Mucosa of descending colon (tissue), 3 donors: ENCODE data around the gene WNT3. TPM values are rescaled to one million over a fixed set of nuclear protein-coding genes. Genes with fewer than 3 reads are reported as not detected.

Experiments used
- ATAC-seq: fragments of 200-7000 bp; cut with Tn5 transposase; one replicate; pipeline ENCODE4 v1.9.1; 2020; ENCODE audit warnings: mild to moderate bottlenecking, moderate library complexity
- DNase-seq, 3 donors: peaks; one replicate each; pipeline ENCODE4 v3.0.0-alpha.2; 2020
- H3K36me3 ChIP-seq: fragments of 200-600 bp; one replicate; pipeline ENCODE4 v1.8.0; 2021; ENCODE audit warnings: low read depth, mild to moderate bottlenecking
- H3K4me1 ChIP-seq: fragments of 200-600 bp; one replicate; pipeline ENCODE4 v1.8.0; 2021; ENCODE audit warnings: low read depth, mild to moderate bottlenecking
- H3K4me3 ChIP-seq: fragments of 200-600 bp; one replicate; pipeline ENCODE4 v1.8.0; 2021; ENCODE audit warnings: mild to moderate bottlenecking
- H3K9me3 ChIP-seq: fragments of 200-600 bp; one replicate; pipeline ENCODE4 v1.8.0; 2021; ENCODE audit warnings: mild to moderate bottlenecking
- intact Hi-C, 2 donors: fragments of 100-400 bp; cut with DNase I in 1 of 2; cut with micrococcal nuclease in 1 of 2; formaldehyde crosslinking; loops; one replicate each; pipeline versions ENCODE4 v1.11.0 to v1.11.1; 2022; cut with DNase I, micrococcal nuclease
- total RNA-seq, 3 donors: library from RNA; stranded (reverse); fragmentation: NEBNext Ultra II Directional in 2 of 3; extraction: Animal tissue kit (Norgen Biotek cat#: 25700) in 2 of 3; gene quantifications; one replicate each; pipeline versions ENCODE4 v1.2.1 to v1.2.4, GENCODE V29; 2021 to 2023
- TF ChIP-seq, protein P1 (sequence below): fragments of 200-600 bp; IDR thresholded peaks from one replicate; pipeline ENCODE4 v1.8.0; 2022; ENCODE audit warnings: antibody characterized with exemption, mild to moderate bottlenecking
- donor health status: DM: no; HTN: no; CAD: no; lungs with moderate emphysema.
- donor health status: DM: no; HTN: no; CAD: no.
- donor health status: DM: no; HTN: yes; CAD: no.

WNT3 gene
- total RNA-seq, 3 donors from 2014 or later, result 0.29 to 1.1 (median 0.41) TPM

GRCh38 chr17:46814446-46814845, 4.0 kb downstream of the WNT3 start:
- intact Hi-C loops, result no loop called here
- H3K9me3 ChIP-seq, result no peaks in the 10 kb centered on the region
- no peak overlapping the region for H3K4me3 ChIP-seq
- DNase-seq (no peak), ATAC-seq (no peak)
- peaks cover 12% of the 10 kb centered on the region for H3K4me1 ChIP-seq
- TF ChIP-seq, protein P1, sequence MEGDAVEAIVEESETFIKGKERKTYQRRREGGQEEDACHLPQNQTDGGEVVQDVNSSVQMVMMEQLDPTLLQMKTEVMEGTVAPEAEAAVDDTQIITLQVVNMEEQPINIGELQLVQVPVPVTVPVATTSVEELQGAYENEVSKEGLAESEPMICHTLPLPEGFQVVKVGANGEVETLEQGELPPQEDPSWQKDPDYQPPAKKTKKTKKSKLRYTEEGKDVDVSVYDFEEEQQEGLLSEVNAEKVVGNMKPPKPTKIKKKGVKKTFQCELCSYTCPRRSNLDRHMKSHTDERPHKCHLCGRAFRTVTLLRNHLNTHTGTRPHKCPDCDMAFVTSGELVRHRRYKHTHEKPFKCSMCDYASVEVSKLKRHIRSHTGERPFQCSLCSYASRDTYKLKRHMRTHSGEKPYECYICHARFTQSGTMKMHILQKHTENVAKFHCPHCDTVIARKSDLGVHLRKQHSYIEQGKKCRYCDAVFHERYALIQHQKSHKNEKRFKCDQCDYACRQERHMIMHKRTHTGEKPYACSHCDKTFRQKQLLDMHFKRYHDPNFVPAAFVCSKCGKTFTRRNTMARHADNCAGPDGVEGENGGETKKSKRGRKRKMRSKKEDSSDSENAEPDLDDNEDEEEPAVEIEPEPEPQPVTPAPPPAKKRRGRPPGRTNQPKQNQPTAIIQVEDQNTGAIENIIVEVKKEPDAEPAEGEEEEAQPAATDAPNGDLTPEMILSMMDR, result no peak
- no peaks in the 10 kb centered on the region for H3K36me3 ChIP-seq

DNA sequence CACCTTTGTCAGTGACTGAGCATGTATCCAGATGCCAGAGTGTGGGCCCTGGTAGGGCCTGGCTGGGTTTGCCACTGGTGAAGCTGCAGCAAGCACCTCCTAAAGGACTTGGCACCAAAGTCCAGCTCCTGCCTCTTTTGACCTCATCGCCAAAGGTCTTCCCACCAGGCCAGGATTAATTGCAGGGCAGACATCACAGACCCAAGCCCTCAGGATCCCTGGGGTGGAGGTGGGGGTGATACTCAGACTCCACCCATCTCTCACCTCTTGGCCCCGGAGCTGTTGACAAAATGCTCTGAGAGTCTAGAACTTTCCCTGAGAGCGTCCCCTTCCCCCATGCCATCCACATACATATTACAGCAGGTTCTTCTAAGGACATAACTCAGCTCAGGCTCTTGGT, 4.6 kb downstream of the WNT3 start:
- ATAC-seq (no peak), DNase-seq (no peak)
- TF ChIP-seq, protein P1, result no peak
- Histone ChIP-seq H3K36me3 (no peaks in the 10 kb centered on the region), H3K4me1 (peaks cover 7% of the 10 kb centered on the region), H3K9me3 (no peaks in the 10 kb centered on the region), H3K4me3 (no peak overlapping the region)
- intact Hi-C loops, result no loop called here

GRCh38 chr17:46812624-46813318, 5.7 kb downstream of the WNT3 start:
- Histone ChIP-seq H3K4me1 (no peaks in the 10 kb centered on the region), H3K4me3 (no peak overlapping the region), H3K36me3 (no peaks in the 10 kb centered on the region), H3K9me3 (no peaks in the 10 kb centered on the region)
- no peak for ATAC-seq
- intact Hi-C loops, result no loop called here
- DNase-seq, result no peak
- TF ChIP-seq, protein P1, result no peak

GRCh38 chr17:46811978-46812583, 6.4 kb downstream of the WNT3 start:
- no peaks in the 10 kb centered on the region for H3K36me3 ChIP-seq
- intact Hi-C loops, result no loop called here
- no peaks in the 10 kb centered on the region for H3K4me1 ChIP-seq
- no peaks in the 10 kb centered on the region for H3K9me3 ChIP-seq
- H3K4me3 ChIP-seq, result no peak overlapping the region
- no peak for DNase-seq
- no peak for ATAC-seq
- TF ChIP-seq, protein P1, result no peak

GRCh38 chr17:46810837-46811236, 7.7 kb downstream of the WNT3 start:
- ATAC-seq (no peak), DNase-seq (no peak)
- no peaks in the 10 kb centered on the region for H3K9me3 ChIP-seq
- intact Hi-C loops, result no loop called here
- no peaks in the 10 kb centered on the region for H3K36me3 ChIP-seq
- H3K4me3 ChIP-seq, result no peak overlapping the region
- H3K4me1 ChIP-seq, result no peaks in the 10 kb centered on the region
- TF ChIP-seq, protein P1, result no peak
